Hepatocyte (in vitro differentiated cells): Measurements from ENCODE around the gene CAPZA2. TPM values are rescaled to one million over a fixed set of nuclear protein-coding genes. Genes with fewer than 3 reads are reported as not detected.

Experiments used
- DNase-seq: peaks from one replicate; pipeline ENCODE4 v3.0.0-alpha.2; 2016; ENCODE audit warnings: low spot score
- H2AFZ ChIP-seq: fragments of 200-600 bp; sonication (generic); 2 replicates; pipeline ENCODE4 v1.6.0; 2016; ENCODE audit warnings: antibody characterized with exemption, mild to moderate bottlenecking
- H3K27ac ChIP-seq: fragments of 200-600 bp; sonication (generic); 2 replicates; pipeline ENCODE4 v1.5.1; 2016; ENCODE audit warnings: mild to moderate bottlenecking
- H3K27me3 ChIP-seq: fragments of 200-600 bp; sonication (generic); 2 replicates; pipeline ENCODE4 v1.6.1; 2016
- H3K36me3 ChIP-seq: fragments of 200-600 bp; sonication (generic); replicated peaks from 2 replicates; pipeline ENCODE4 v1.5.1; 2016; ENCODE audit warnings: low read depth; ENCODE audit not compliant: insufficient read depth
- H3K4me1 ChIP-seq: fragments of 200-600 bp; sonication (generic); 2 replicates; pipeline ENCODE4 v1.5.1; 2016; ENCODE audit warnings: mild to moderate bottlenecking, moderate library complexity; ENCODE audit not compliant: insufficient read depth
- H3K4me2 ChIP-seq: fragments of 200-600 bp; sonication (generic); 2 replicates; pipeline ENCODE4 v1.6.0; 2016
- H3K4me3 ChIP-seq: fragments of 200-600 bp; sonication (generic); 2 replicates; pipeline ENCODE4 v1.5.1; 2016; ENCODE audit warnings: mild to moderate bottlenecking
- H3K79me2 ChIP-seq: fragments of 200-600 bp; sonication (generic); 2 replicates; pipeline ENCODE4 v1.6.0; 2017; ENCODE audit warnings: mild to moderate bottlenecking
- H3K9me2 ChIP-seq: fragments of 200-600 bp; sonication (generic); replicated peaks from 2 replicates; pipeline ENCODE4 v1.6.0; 2017; ENCODE audit warnings: mild to moderate bottlenecking; ENCODE audit not compliant: insufficient read depth
- H3K9me3 ChIP-seq: fragments of 200-600 bp; sonication (generic); 2 replicates; pipeline ENCODE4 v1.5.1; 2016; ENCODE audit warnings: low read depth, mild to moderate bottlenecking
- H4K20me1 ChIP-seq: fragments of 200-600 bp; sonication (generic); 2 replicates; pipeline ENCODE4 v1.6.0; 2016; ENCODE audit warnings: mild to moderate bottlenecking; ENCODE audit not compliant: insufficient read depth, poor library complexity, severe bottlenecking
- CTCF ChIP-seq: fragments of 200-600 bp; sonication (generic); IDR thresholded peaks from 2 replicates; pipeline ENCODE4 v1.5.1; 2016; ENCODE audit warnings: antibody characterized with exemption, mild to moderate bottlenecking; ENCODE audit not compliant: poor library complexity
- EZH2 ChIP-seq: fragments of 200-600 bp; sonication (generic); IDR thresholded peaks from 2 replicates; pipeline ENCODE4 v1.6.1; 2016; ENCODE audit warnings: antibody characterized with exemption, mild to moderate bottlenecking, borderline replicate concordance
- EZH2phosphoT487 ChIP-seq: fragments of 200-600 bp; sonication (generic); IDR thresholded peaks from one replicate; pipeline ENCODE4 v1.6.1; 2018; ENCODE audit warnings: antibody characterized with exemption, mild to moderate bottlenecking, low read depth, moderate library complexity; ENCODE audit not compliant: unreplicated experiment, severe bottlenecking
- WGBS: methylation state at CpG from one replicate; pipeline ENCODE4 v1.1.6; 2016; ENCODE audit warnings: low lambda C conversion rate; ENCODE audit errors: missing lambda C conversion rate; 5-methylcytosine and 5-hydroxymethylcytosine counted together
- polyA plus RNA-seq: library from polyadenylated mRNA; unstranded; fragments of >200 nt; fragmentation: Nextera tagmentation; extraction: Ambion mirVana; gene quantifications from 2 replicates; pipeline ENCODE4 v1.2.1, GENCODE V29; 2016
- total RNA-seq: library from RNA; depleted of rRNA; stranded (reverse); fragments of >200 nt; gene quantifications from 2 replicates; pipeline ENCODE4 v1.2.3, GENCODE V29; 2014

Gene CAPZA2
- total and polyA plus RNA-seq, 2 experiments from 2014 or later: 151 to 154 TPM

- Histone ChIP-seq H3K36me3 (no peaks in the 10 kb centered on the region), H2AFZ (no peak overlapping the region), H3K9me3 (no peaks in the 10 kb centered on the region), H3K27ac (no peak overlapping the region), H3K9me2 (no peaks in the 10 kb centered on the region), H3K4me2 (no peak overlapping the region), H3K27me3 (no peaks in the 10 kb centered on the region), H3K4me3 (no peak overlapping the region), H3K4me1 (peaks cover 3% of the 10 kb centered on the region), H3K79me2 (peaks cover 94% of the 10 kb centered on the region), H4K20me1 (peaks cover 70% of the 10 kb centered on the region)
- no peak for DNase-seq
- no peak for TF ChIP-seq CTCF
- TF ChIP-seq EZH2phosphoT487: no peak
- no peak for TF ChIP-seq EZH2
- 81% methylated on average over 2 of the region's 2 CpGs for WGBS
Observed at GRCh38 chr7:116885724-116886123, 23.3 kb downstream of the CAPZA2 start.

- H3K4me3 ChIP-seq: no peak overlapping the region
- H2AFZ ChIP-seq: no peak overlapping the region
- H3K9me3 ChIP-seq: no peaks in the 10 kb centered on the region
- H3K9me2 ChIP-seq: no peaks in the 10 kb centered on the region
- no peak overlapping the region for H3K27ac ChIP-seq
- H3K4me2 ChIP-seq: no peak overlapping the region
- no peaks in the 10 kb centered on the region for H3K27me3 ChIP-seq
- H3K79me2 ChIP-seq: peaks cover 91% of the 10 kb centered on the region
- peaks cover 66% of the 10 kb centered on the region for H4K20me1 ChIP-seq
- no peaks in the 10 kb centered on the region for H3K36me3 ChIP-seq
- DNase-seq: no peak
- H3K4me1 ChIP-seq: peaks cover 3% of the 10 kb centered on the region
- TF ChIP-seq CTCF (no peak), EZH2phosphoT487 (no peak), EZH2 (no peak)
Observed at GRCh38 chr7:116886543-116887156, 24.3 kb downstream of the CAPZA2 start.

- no peak overlapping the region for H3K4me3 ChIP-seq
- DNase-seq: no peak
- peaks cover 87% of the 10 kb centered on the region for H3K79me2 ChIP-seq
Observed at GRCh38 chr7:116888895-116889294, 26.5 kb downstream of the CAPZA2 start.

More at GRCh38 chr7:116888895-116889294, 26.5 kb downstream of the CAPZA2 start:
- H3K9me2 ChIP-seq: no peaks in the 10 kb centered on the region
- peaks cover 54% of the 10 kb centered on the region for H4K20me1 ChIP-seq
- TF ChIP-seq EZH2: no peak
- TF ChIP-seq CTCF: no peak
- TF ChIP-seq EZH2phosphoT487: no peak
- 64% methylated on average over 3 of the region's 3 CpGs for WGBS
- H3K36me3 ChIP-seq: no peaks in the 10 kb centered on the region
- no peaks in the 10 kb centered on the region for H3K27me3 ChIP-seq
- H3K4me1 ChIP-seq: peaks cover 3% of the 10 kb centered on the region
- no peak overlapping the region for H2AFZ ChIP-seq
- H3K9me3 ChIP-seq: no peaks in the 10 kb centered on the region
- no peak overlapping the region for H3K27ac ChIP-seq
- no peak overlapping the region for H3K4me2 ChIP-seq
